Coronary artery (tissue), 2 donors: ENCODE measurements around the gene PEF1.

ENCODE experiments used
- DNase-seq: peaks from one replicate; pipeline ENCODE4 v3.0.0-alpha.2; 2017; ENCODE audit warnings: low spot score
- H3K27ac ChIP-seq, 2 donors: fragments of 200-600 bp; sonication (generic); one replicate each; pipeline ENCODE4 v1.5.1; 2016 to 2019
- H3K4me3 ChIP-seq: fragments of 200-600 bp; sonication (generic); 2 replicates; pipeline ENCODE4 v1.5.1; 2016; ENCODE audit warnings: mild to moderate bottlenecking, moderate library complexity
- CTCF ChIP-seq: fragments of 200-600 bp; sonication (generic); IDR thresholded peaks from one replicate; pipeline ENCODE4 v1.5.1; 2019; ENCODE audit warnings: antibody characterized with exemption

Gene PEF1, protein sequence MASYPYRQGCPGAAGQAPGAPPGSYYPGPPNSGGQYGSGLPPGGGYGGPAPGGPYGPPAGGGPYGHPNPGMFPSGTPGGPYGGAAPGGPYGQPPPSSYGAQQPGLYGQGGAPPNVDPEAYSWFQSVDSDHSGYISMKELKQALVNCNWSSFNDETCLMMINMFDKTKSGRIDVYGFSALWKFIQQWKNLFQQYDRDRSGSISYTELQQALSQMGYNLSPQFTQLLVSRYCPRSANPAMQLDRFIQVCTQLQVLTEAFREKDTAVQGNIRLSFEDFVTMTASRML

DNA sequence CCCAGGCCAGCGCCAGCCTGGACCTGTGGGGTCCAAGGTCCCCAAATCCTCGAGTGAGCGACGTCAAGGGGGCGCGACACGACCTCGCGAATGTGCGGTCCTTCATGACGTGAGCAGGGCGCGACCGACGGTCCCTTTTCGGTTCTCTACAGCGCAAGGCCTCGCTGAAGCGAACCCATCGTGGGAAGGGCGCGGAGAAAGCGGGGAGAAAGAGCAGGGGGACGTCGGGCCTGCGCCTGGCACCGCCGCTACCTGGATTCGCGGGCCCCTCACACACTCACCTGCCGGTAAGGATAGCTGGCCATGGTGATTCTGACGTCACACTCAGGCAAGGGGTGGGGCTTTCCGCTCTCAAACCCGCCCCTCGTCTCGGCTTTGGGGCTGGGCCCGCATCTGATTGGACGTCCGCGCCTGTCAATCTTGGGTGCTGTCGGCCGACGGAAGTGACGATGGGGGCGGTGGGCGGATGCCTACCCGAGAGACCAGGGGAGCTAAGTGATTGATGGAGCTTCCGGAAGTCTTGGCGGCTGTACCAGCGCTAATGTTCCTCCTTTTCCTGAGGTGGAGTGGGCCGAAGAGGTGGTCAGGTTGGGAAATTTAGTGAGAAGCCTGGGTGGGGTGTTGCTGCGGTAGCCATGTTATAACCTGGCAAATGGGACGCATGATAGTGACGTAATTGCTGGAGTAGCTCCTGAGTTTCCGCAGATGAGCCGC, at the start of gene PEF1:
PEF1 (minus strand) TSS at position 317 of the 714 bp plus-strand sequence; CDS start at position 305, 12 bp downstream.
- no peak for TF ChIP-seq CTCF
- Histone ChIP-seq H3K4me3 (peak within 1 kb of the TSS; percentile 88), H3K27ac (peak within 1 kb of the TSS; percentile 95 to 99)
- peak; percentile 99 for DNase-seq

- no peak for TF ChIP-seq CTCF
- H3K4me3 ChIP-seq = no peak overlapping the region
- no peak overlapping the region for H3K27ac ChIP-seq
- DNase-seq = no peak
These were observed 48.6 kb upstream of the PEF1 start for GRCh38 chr1:31693231-31693630.

GRCh38 chr1:31691951-31692350, 47.3 kb upstream of the PEF1 start:
- DNase-seq = no peak
- no peak overlapping the region for H3K27ac ChIP-seq
- no peak for TF ChIP-seq CTCF
- H3K4me3 ChIP-seq = no peak overlapping the region

DNA sequence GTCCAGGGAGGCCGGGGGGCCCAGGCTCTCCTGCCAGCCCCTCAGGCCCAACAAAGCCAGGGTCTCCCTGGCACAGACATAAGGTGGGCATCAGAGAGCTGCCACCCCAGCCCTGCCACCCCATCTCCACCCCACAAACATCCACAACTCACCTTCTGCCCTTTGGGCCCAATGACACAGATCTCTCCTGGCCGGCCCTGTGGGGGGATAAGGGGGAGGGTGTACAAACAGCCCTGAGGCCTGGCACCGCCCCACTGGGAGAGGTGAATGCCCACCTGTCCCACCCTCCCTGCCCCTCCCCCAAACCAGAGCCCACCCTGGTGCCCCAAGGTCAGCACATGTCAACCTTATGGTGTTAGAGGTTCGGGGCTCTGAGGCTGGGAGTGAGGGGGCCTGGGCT, 46.8 kb upstream of the PEF1 start:
- TF ChIP-seq CTCF = no peak
- Histone ChIP-seq H3K27ac (no peak overlapping the region), H3K4me3 (no peak overlapping the region)
- DNase-seq = no peak

- Histone ChIP-seq H3K27ac (no peak overlapping the region), H3K4me3 (no peak overlapping the region)
- no peak for TF ChIP-seq CTCF
- no peak for DNase-seq
These were observed 46.2 kb upstream of the PEF1 start for GRCh38 chr1:31690921-31691320.

GRCh38 chr1:31689854-31690253, 45.2 kb upstream of the PEF1 start:
- TF ChIP-seq CTCF = no peak
- no peak for DNase-seq

DNA sequence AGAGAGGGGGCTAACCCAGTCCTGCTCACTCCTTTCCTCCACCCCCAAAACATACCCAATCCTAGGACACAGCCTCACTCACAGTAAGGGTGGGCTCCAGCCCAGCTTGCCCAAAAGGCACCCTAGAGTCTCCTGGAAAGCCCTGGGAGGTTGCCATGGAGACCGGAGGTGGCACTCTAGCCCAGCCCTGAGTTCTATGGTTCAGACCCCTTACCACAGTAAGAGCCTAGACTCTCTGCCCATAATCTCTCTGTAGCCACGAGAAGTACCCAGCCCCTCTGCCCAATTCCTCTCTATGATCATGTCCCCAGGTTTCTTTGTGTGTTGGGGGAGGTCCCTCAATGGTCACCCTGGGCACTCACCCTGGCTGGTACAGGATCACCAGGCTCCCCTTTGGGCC, 44.7 kb upstream of the PEF1 start:
- no peak for TF ChIP-seq CTCF
- DNase-seq = no peak
- H3K27ac ChIP-seq = no peak overlapping the region
- H3K4me3 ChIP-seq = no peak overlapping the region

More at GRCh38 chr1:31689854-31690253, 45.2 kb upstream of the PEF1 start:
- Histone ChIP-seq H3K27ac (no peak overlapping the region), H3K4me3 (no peak overlapping the region)
